Omental fat pad (tissue), 4 donors: Measurements from ENCODE around the gene CUZD1. TPM values are rescaled to one million over a fixed set of nuclear protein-coding genes. Genes with fewer than 3 reads are reported as not detected.
"Not testable (repeated sequence)": the region's sequence is repeated elsewhere in the genome, so short reads cannot be mapped to it uniquely, and the experiment has no call there.

Experiments used
- ATAC-seq: fragments of 150-250 bp; one replicate; pipeline ENCODE4 v1.9.1; 2016; ENCODE audit warnings: mild to moderate bottlenecking, moderate library complexity; ENCODE audit not compliant: low FRiP score
- DNase-seq: peaks from one replicate; pipeline ENCODE4 v3.0.0-alpha.2; 2019; ENCODE audit warnings: low spot score
- total RNA-seq, 4 donors: library from RNA; depleted of rRNA; stranded (reverse); fragments of >200 nt; gene quantifications; one replicate each; pipeline ENCODE4 v1.1.0, GENCODE V29; 2016
- TF ChIP-seq, protein P1 (sequence below), 3 donors: fragments of 450-650 bp; IDR thresholded peaks; one replicate each; pipeline ENCODE4 v1.5.1; 2016 to 2017; ENCODE audit warnings: antibody characterized with exemption in 3 of 3, mild to moderate bottlenecking in 3 of 3, moderate library complexity in 2 of 3

Gene CUZD1
- total RNA-seq, 4 donors from 2014 or later, result 0.28 to 1.4 (median 0.73) TPM

GRCh38 chr10:122877264-122877663 is 31.6 kb upstream of the CUZD1 start:
- no peak for ATAC-seq
- DNase-seq, result no peak
- TF ChIP-seq, protein P1, sequence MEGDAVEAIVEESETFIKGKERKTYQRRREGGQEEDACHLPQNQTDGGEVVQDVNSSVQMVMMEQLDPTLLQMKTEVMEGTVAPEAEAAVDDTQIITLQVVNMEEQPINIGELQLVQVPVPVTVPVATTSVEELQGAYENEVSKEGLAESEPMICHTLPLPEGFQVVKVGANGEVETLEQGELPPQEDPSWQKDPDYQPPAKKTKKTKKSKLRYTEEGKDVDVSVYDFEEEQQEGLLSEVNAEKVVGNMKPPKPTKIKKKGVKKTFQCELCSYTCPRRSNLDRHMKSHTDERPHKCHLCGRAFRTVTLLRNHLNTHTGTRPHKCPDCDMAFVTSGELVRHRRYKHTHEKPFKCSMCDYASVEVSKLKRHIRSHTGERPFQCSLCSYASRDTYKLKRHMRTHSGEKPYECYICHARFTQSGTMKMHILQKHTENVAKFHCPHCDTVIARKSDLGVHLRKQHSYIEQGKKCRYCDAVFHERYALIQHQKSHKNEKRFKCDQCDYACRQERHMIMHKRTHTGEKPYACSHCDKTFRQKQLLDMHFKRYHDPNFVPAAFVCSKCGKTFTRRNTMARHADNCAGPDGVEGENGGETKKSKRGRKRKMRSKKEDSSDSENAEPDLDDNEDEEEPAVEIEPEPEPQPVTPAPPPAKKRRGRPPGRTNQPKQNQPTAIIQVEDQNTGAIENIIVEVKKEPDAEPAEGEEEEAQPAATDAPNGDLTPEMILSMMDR (IDR thresholded peaks at IDR 0.05), result no peak

DNA sequence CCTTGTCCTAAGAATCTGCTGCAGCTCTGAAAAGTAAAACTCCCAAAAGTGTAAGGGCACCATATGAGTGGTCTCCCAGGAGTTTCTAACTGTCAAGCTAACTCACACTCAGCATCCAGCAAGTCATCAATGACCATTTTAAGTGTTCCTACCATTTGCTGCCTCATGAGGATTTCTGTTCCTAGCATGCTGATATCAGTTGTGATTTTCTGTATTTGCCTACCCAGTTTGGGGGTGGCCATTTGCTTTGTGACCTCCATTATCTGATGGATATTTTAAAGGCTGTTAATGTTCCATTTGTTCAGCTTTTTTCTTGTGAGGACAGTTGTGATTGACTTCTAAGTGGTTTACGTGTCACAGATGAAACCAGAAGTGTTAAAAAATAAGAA is 30.8 kb upstream of the CUZD1 start:
- ATAC-seq, result no peak
- TF ChIP-seq, protein P1 (IDR thresholded peaks at IDR 0.05), result no peak

DNA sequence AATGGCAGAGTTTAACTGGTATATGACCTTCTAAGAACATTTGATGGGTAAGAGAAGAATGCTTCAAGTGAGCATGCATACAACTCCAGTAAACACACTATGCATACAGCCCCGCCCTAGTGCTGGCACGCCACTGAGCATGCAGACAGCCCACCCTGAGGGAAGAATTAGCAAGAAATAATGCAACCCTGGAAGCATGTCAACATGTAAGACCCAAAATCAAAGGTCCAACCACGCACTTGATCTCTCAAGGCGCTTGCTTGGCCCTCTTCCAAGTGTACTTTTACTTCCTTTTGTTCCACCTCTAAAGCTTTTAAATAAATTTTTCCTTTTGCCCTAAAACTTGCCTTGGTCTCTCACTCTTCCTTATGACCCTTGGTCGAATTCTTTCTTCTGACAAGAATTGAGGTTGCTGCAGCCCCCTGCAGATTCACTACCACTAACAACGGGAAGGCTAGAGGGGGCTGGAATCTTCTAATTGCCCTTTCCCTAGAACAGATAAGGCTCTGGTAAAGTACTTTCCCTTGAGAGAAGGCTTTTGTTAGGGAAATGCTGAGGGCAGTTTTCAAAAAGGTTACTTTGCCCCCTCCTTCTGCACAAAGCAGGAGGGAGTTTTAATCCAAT is 30.3 kb upstream of the CUZD1 start:
- ATAC-seq, result no peak
- no peak for DNase-seq
- TF ChIP-seq, protein P1 (IDR thresholded peaks at IDR 0.05), result no peak

More for the DNA sequence above, 30.8 kb upstream of the CUZD1 start:
- no peak for DNase-seq

DNA sequence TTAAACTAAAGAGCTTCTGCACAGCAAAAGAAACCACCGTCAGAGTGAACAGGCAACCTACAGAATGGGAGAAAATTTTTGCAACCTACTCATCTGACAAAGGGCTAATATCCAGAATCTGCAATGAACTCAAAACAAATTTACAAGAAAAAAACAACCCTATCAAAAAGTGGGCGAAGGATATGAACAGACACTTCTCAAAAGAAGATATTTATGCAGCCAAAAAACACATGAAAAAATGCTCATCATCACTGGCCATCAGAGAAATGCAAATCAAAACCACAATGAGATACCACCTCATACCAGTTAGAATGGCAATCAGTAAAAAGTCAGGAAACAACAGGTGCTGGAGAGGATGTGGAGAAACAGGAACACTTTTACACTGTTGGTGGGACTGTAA is 26.3 kb upstream of the CUZD1 start:
- not testable (repeated sequence) for ATAC-seq, DNase-seq

GRCh38 chr10:122868768-122869167 is 23.1 kb upstream of the CUZD1 start:
- DNase-seq, ATAC-seq: not testable (repeated sequence)

- not testable (repeated sequence) for DNase-seq, ATAC-seq
Observed at GRCh38 chr10:122866757-122867482, 21.3 kb upstream of the CUZD1 start.

- DNase-seq (no peak), ATAC-seq (no peak)
- TF ChIP-seq, protein P1 (IDR thresholded peaks at IDR 0.05), result no peak
Observed at GRCh38 chr10:122864901-122865300, 19.2 kb upstream of the CUZD1 start.

DNA sequence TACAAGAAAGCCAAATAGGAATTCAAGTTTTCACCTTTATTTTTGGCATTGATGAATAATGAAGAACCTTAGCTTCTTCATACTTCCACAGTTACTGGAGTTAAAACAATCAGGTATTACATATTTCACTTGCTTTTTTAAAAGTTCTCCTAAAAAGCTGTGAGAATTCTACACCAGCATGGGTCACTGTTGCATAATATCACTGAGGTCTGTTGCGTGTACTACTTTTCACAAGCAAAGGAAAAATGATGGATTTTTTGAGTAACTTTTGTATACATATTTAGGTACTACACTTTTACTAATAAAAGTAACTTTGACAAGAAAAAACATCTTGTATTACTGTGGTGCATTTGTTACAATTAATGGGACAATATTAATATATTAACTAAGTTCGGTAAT is 18.5 kb upstream of the CUZD1 start:
- no peak for ATAC-seq

More for the DNA sequence above, 18.5 kb upstream of the CUZD1 start:
- TF ChIP-seq, protein P1 (IDR thresholded peaks at IDR 0.05), result no peak
- no peak for DNase-seq
